Prostate gland (tissue), 2 donors: ENCODE data around the gene TOGARAM2.

Source experiments
- CTCF ChIP-seq, 4 experiments: fragments of 200-600 bp in 2 of 4; fragments of 450-650 bp in 2 of 4; sonication (generic) in 2 of 4; IDR thresholded peaks; 1 replicate in 3 of 4; 2 replicates in 1 of 4; pipeline ENCODE4 v1.5.1; 2016 to 2019; ENCODE audit warnings: antibody characterized with exemption in 4 of 4, mild to moderate bottlenecking in 2 of 4, moderate library complexity in 2 of 4
- POLR2AphosphoS5 ChIP-seq: sonication (generic); formaldehyde crosslinking; IDR thresholded peaks from one replicate; pipeline ENCODE4 v1.6.1; 2017; ENCODE audit warnings: antibody characterized with exemption

GRCh38 chr2:28981620-28982376 lies 700 bp downstream of the TOGARAM2 start:
- no peak for TF ChIP-seq POLR2AphosphoS5
- no peak for TF ChIP-seq CTCF (IDR thresholded peaks at IDR 0.05)
